SU-DHL-6 (cell line): ENCODE results near the gene RBM4B.

Experiments
- CTCF ChIP-seq: fragments of 200-600 bp; sonication (generic); IDR thresholded peaks from one replicate; pipeline ENCODE4 v1.5.1; 2017; ENCODE audit warnings: antibody characterized with exemption, mild to moderate bottlenecking, low read length, moderate library complexity; ENCODE audit not compliant: insufficient read depth, poor library complexity, severe bottlenecking
- EZH2phosphoT487 ChIP-seq: fragments of 200-600 bp; sonication (generic), shearing (Covaris generic); conservative IDR thresholded peaks from 2 replicates; pipeline ENCODE4 v1.6.1; 2018; ENCODE audit warnings: mild to moderate bottlenecking, antibody characterized with exemption, low read length, moderate library complexity, mixed read lengths

- TF ChIP-seq CTCF, result no peak
- no peak for TF ChIP-seq EZH2phosphoT487
These were observed 41.3 kb downstream of the RBM4B start for GRCh38 chr11:66636411-66636810.
